Endodermal cell (in vitro differentiated cells): ENCODE data around the gene LATS1. TPM values are rescaled to one million over a fixed set of nuclear protein-coding genes. Genes with fewer than 3 reads are reported as not detected.

Experiments
- DNase-seq: peaks from one replicate; pipeline ENCODE4 v3.0.0-alpha.2; 2017
- H3K27ac ChIP-seq: 2 replicates; pipeline ENCODE4 v1.5.1; 2013; ENCODE audit warnings: mild to moderate bottlenecking, low read depth, low read length, moderate library complexity
- H3K27me3 ChIP-seq: 2 replicates; pipeline ENCODE4 v1.6.1; 2013; ENCODE audit warnings: mild to moderate bottlenecking, low read length, moderate library complexity; ENCODE audit not compliant: insufficient read depth, control insufficient read depth, poor library complexity, severe bottlenecking
- H3K36me3 ChIP-seq: 2 replicates; pipeline ENCODE4 v1.7.0; 2013; ENCODE audit warnings: mild to moderate bottlenecking, low read length, moderate library complexity; ENCODE audit not compliant: control insufficient read depth, insufficient read depth
- H3K4me1 ChIP-seq: one replicate; pipeline ENCODE4 v1.7.0; 2013; ENCODE audit warnings: low read length; ENCODE audit not compliant: control insufficient read depth, insufficient read depth
- H3K4me3 ChIP-seq: 2 replicates; pipeline ENCODE4 v1.5.1; 2013; ENCODE audit warnings: mild to moderate bottlenecking, low read length, moderate library complexity
- H3K9ac ChIP-seq: 2 replicates; pipeline ENCODE4 v1.6.1; 2013; ENCODE audit warnings: mild to moderate bottlenecking, low read length, moderate library complexity; ENCODE audit not compliant: poor library complexity, severe bottlenecking; ENCODE audit errors: extremely low read depth
- H3K9me3 ChIP-seq: 2 replicates; pipeline ENCODE4 v1.6.1; 2013; ENCODE audit warnings: mild to moderate bottlenecking, low read length, moderate library complexity; ENCODE audit not compliant: control insufficient read depth
- H3K27ac Mint-ChIP-seq: 2 replicates; pipeline ENCODE4 v1.8.0; 2020; ENCODE audit warnings: mixed read lengths
- H3K27me3 Mint-ChIP-seq: 2 replicates; pipeline ENCODE4 v1.8.0; 2021; ENCODE audit warnings: mild to moderate bottlenecking, mixed read lengths; ENCODE audit not compliant: insufficient read depth
- H3K36me3 Mint-ChIP-seq: 2 replicates; pipeline ENCODE4 v1.8.0; 2020; ENCODE audit warnings: low read depth, mixed read lengths
- H3K4me1 Mint-ChIP-seq: 2 replicates; pipeline ENCODE4 v1.8.0; 2020; ENCODE audit warnings: mixed read lengths
- H3K4me3 Mint-ChIP-seq: 2 replicates; pipeline ENCODE4 v1.8.0; 2020; ENCODE audit warnings: mild to moderate bottlenecking, moderate library complexity, mixed read lengths
- H3K9me3 Mint-ChIP-seq: 2 replicates; pipeline ENCODE4 v1.8.0; 2020; ENCODE audit warnings: mild to moderate bottlenecking, mixed read lengths
- CTCF ChIP-seq: fragments of 200-600 bp; sonication (generic); conservative IDR thresholded peaks from 2 replicates; pipeline ENCODE4 v1.5.0; 2021; ENCODE audit warnings: antibody characterized with exemption, mild to moderate bottlenecking
- WGBS, 2 experiments: methylation state at CpG; one replicate each; pipeline versions ENCODE4 v1.1.5 to v1.1.7; 2013; ENCODE audit warnings: missing lambda C conversion rate in 2 of 2, mixed read lengths in 1 of 2; ENCODE audit not compliant: insufficient coverage in 1 of 2, insufficient read length in 1 of 2; 5-methylcytosine and 5-hydroxymethylcytosine counted together
- total RNA-seq, 2 donors: library from RNA; stranded (reverse); fragmentation: NEBNext Ultra II Directional in 1 of 2; extraction: Animal tissue kit (Norgen Biotek cat#: 25700) in 1 of 2; gene quantifications; 2 replicates in 1 of 2; 3 replicates in 1 of 2; pipeline ENCODE4 v1.2.1, GENCODE V29; 2021

LATS1 gene
- total RNA-seq, 2 donors from 2014 or later, result 33.7 to 34.7 TPM

- peaks cover 51% of the 10 kb centered on the region for H3K36me3 Mint-ChIP-seq
- H3K4me3 Mint-ChIP-seq, result no peak overlapping the region
Observed at GRCh38 chr6:149614337-149614736, 103.6 kb downstream of the LATS1 start.

GRCh38 chr6:149608381-149608982 lies 109.4 kb downstream of the LATS1 start:
- Mint-ChIP-seq H3K27me3 (no peaks in the 10 kb centered on the region), H3K4me1 (no peaks in the 10 kb centered on the region), H3K36me3 (peaks cover 32% of the 10 kb centered on the region), H3K4me3 (no peak overlapping the region), H3K27ac (no peak overlapping the region), H3K9me3 (peaks cover 3% of the 10 kb centered on the region)
- Histone ChIP-seq H3K27ac (no peak overlapping the region), H3K9me3 (peaks cover 5% of the 10 kb centered on the region), H3K9ac (no peak overlapping the region), H3K4me3 (no peak overlapping the region), H3K27me3 (no peaks in the 10 kb centered on the region), H3K36me3 (peaks cover 10% of the 10 kb centered on the region), H3K4me1 (no peaks in the 10 kb centered on the region)
- WGBS, 2 experiments, result 93 to 94% methylated on average over 3 to 7 of the region's 7 CpGs
- DNase-seq, result no peak
- peak; percentile 31 for TF ChIP-seq CTCF

More at GRCh38 chr6:149614337-149614736, 103.6 kb downstream of the LATS1 start:
- Histone ChIP-seq H3K27ac (no peak overlapping the region), H3K9me3 (peaks cover 14% of the 10 kb centered on the region), H3K4me3 (no peak overlapping the region), H3K9ac (no peak overlapping the region), H3K4me1 (no peaks in the 10 kb centered on the region), H3K36me3 (peaks cover 21% of the 10 kb centered on the region), H3K27me3 (no peaks in the 10 kb centered on the region)
- Mint-ChIP-seq H3K27me3 (no peaks in the 10 kb centered on the region), H3K27ac (no peak overlapping the region), H3K4me1 (no peaks in the 10 kb centered on the region), H3K9me3 (peaks cover 8% of the 10 kb centered on the region)
- no peak for DNase-seq
- no peak for TF ChIP-seq CTCF
- WGBS, 2 experiments, result 91 to 97% methylated on average over 3 to 4 of the region's 4 CpGs

Other genes starting within 250 kb of the LATS1 start
- gene ZC3H12D, start 233.1 kb downstream of the LATS1 start, total RNA-seq, result under 1 TPM; 0.20 to 0.42 TPM
- 10 to 100 TPM; 35.8 to 41.7 TPM for gene PPIL4, start 172.1 kb downstream of the LATS1 start, total RNA-seq
- gene GINM1, start 151.7 kb downstream of the LATS1 start, total RNA-seq, result 10 to 100 TPM; 23.0 to 30.5 TPM
- gene KATNA1, start 69.4 kb downstream of the LATS1 start, total RNA-seq, result 10 to 100 TPM; 17.1 to 28.2 TPM
- 10 to 100 TPM; 80.9 to 85.1 TPM for gene NUP43, start 28.4 kb upstream of the LATS1 start, total RNA-seq
- gene PCMT1, start 31.6 kb upstream of the LATS1 start, total RNA-seq, result 10 to 100 TPM; 68.5 to 72.6 TPM
- gene LRP11, start 146.3 kb upstream of the LATS1 start, total RNA-seq, result 1 to 10 TPM; 3.6 to 6.0 TPM
- gene RAET1E, start 180.0 kb upstream of the LATS1 start, total RNA-seq, result not detected
- not detected for gene RAET1G, start 205.0 kb upstream of the LATS1 start, total RNA-seq
- under 1 TPM in 1 of 2 donors, not detected in 1; 0.20 TPM for gene ULBP2, start 223.9 kb upstream of the LATS1 start, total RNA-seq
- gene ULBP1, start 245.8 kb upstream of the LATS1 start, total RNA-seq, result under 1 TPM; 0.31 to 0.55 TPM